Coronary artery (tissue), 2 donors: ENCODE measurements around the gene SPTB.

Experiments
- DNase-seq: peaks from one replicate; pipeline ENCODE4 v3.0.0-alpha.2; 2017; ENCODE audit warnings: low spot score
- H3K27ac ChIP-seq, 2 donors: fragments of 200-600 bp; sonication (generic); one replicate each; pipeline ENCODE4 v1.5.1; 2016 to 2019
- H3K4me3 ChIP-seq: fragments of 200-600 bp; sonication (generic); 2 replicates; pipeline ENCODE4 v1.5.1; 2016; ENCODE audit warnings: mild to moderate bottlenecking, moderate library complexity
- TF ChIP-seq, protein P1 (sequence below): fragments of 200-600 bp; sonication (generic); IDR thresholded peaks from one replicate; pipeline ENCODE4 v1.5.1; 2019; ENCODE audit warnings: antibody characterized with exemption

The SPTB gene

DNA sequence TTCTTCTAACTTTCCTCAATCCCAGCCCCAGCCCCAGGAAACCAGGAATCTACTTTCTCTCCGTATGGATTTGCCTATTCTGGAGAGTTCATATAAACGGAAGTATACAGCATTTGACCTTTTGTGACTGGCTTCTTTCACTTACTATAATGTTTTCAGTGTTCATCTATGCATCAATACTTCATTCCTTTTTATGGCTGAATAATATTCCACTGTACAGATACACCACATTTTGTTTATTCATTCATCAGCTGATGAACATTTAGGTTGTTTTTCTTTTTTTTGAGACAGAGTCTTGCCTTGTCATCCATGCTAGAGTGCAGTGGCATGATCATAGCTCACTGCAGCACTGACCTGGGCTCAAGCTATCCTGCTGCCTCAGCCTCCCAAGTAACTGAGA lies 179.4 kb downstream of the SPTB start:
- TF ChIP-seq, protein P1, sequence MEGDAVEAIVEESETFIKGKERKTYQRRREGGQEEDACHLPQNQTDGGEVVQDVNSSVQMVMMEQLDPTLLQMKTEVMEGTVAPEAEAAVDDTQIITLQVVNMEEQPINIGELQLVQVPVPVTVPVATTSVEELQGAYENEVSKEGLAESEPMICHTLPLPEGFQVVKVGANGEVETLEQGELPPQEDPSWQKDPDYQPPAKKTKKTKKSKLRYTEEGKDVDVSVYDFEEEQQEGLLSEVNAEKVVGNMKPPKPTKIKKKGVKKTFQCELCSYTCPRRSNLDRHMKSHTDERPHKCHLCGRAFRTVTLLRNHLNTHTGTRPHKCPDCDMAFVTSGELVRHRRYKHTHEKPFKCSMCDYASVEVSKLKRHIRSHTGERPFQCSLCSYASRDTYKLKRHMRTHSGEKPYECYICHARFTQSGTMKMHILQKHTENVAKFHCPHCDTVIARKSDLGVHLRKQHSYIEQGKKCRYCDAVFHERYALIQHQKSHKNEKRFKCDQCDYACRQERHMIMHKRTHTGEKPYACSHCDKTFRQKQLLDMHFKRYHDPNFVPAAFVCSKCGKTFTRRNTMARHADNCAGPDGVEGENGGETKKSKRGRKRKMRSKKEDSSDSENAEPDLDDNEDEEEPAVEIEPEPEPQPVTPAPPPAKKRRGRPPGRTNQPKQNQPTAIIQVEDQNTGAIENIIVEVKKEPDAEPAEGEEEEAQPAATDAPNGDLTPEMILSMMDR: no peak

DNA sequence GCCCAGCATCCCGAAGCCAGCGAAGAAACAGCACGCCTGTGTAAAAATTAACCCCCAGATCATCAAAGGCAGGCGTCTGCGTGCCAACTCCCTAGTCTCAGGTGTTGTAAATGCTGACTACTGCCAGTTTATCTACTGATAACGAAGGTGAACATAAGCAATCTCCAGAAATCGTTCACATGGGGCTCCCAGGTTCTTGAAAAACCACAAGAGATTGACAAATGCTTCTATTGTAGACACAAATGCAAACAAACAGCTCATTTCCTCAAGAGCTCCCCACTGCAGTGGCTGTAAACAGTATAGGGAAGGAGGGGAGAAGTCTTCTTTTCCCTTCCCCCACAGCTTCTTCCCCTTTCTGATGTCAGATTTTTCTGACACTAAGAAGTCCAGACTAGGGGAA lies 180.8 kb downstream of the SPTB start:
- DNase-seq: peak; percentile 49
- H3K27ac ChIP-seq: no peak overlapping the region
- no peak overlapping the region for H3K4me3 ChIP-seq

More for the DNA sequence above, 179.4 kb downstream of the SPTB start:
- DNase-seq: peak; percentile 7
- no peak overlapping the region for H3K4me3 ChIP-seq
- no peak overlapping the region for H3K27ac ChIP-seq

DNA sequence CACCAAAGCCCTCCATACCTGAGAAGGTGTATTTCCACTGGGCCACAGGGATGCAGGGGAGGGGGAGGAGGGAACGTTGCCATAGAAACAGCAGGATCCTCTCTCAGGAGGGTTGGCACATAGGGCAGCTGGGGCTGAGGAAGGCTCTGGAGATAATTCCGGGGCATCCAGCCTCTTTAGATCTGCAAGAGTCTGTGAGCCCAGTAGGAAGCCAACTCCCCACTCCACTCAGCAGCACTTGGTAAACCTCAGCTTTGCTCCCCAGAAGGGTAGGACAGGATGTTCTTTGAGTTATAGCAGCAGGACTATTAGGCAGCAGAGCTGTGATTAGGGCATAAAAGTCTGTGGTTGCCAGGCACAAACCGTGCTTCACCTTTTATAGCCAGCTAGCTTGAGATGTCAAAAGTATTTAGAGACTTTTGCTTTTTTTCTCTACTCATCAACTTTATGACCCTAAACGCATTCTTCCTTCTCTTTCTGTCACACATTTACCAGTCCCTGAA lies 183.3 kb downstream of the SPTB start:
- peak overlapping the region; percentile 21 for H3K4me3 ChIP-seq
- peak overlapping the region; percentile 57 to 77 for H3K27ac ChIP-seq
- peak; percentile 77 for DNase-seq
- TF ChIP-seq, protein P1: no peak

More for the DNA sequence above, 180.8 kb downstream of the SPTB start:
- TF ChIP-seq, protein P1: no peak
